Loucy (cell line): ENCODE results near the gene SERF2.
"Not testable (repeated sequence)": the region's sequence is repeated elsewhere in the genome, so short reads cannot be mapped to it uniquely, and the experiment has no call there.

ENCODE experiments used
- H2AFZ ChIP-seq: fragments of 200-600 bp; sonication (generic); 2 replicates; pipeline ENCODE4 v1.6.0; 2016; ENCODE audit warnings: antibody characterized with exemption, mild to moderate bottlenecking, low read length, moderate library complexity
- H3F3A ChIP-seq: fragments of 200-600 bp; 2 replicates; pipeline ENCODE4 v1.6.0; 2016; ENCODE audit warnings: antibody characterized with exemption, low read depth, mild to moderate bottlenecking
- H3K27me3 ChIP-seq: fragments of 200-600 bp; sonication (generic); 2 replicates; pipeline ENCODE4 v1.6.1; 2014; ENCODE audit warnings: low read length, mild to moderate bottlenecking; ENCODE audit not compliant: insufficient read depth, poor library complexity, severe bottlenecking
- H3K36me3 ChIP-seq: fragments of 200-600 bp; sonication (generic); 2 replicates; pipeline ENCODE4 v1.6.1; 2016; ENCODE audit warnings: low read length; ENCODE audit not compliant: insufficient read depth
- H3K4me1 ChIP-seq: fragments of 200-600 bp; sonication (generic); 2 replicates; pipeline ENCODE4 v1.5.1; 2014; ENCODE audit warnings: low read length, mild to moderate bottlenecking; ENCODE audit not compliant: insufficient read depth, poor library complexity, severe bottlenecking
- H3K4me2 ChIP-seq: fragments of 200-600 bp; sonication (generic); 2 replicates; pipeline ENCODE4 v1.6.0; 2014; ENCODE audit warnings: antibody characterized with exemption, low read length, low read depth, mild to moderate bottlenecking; ENCODE audit not compliant: poor library complexity, severe bottlenecking
- H3K4me3 ChIP-seq: fragments of 200-600 bp; sonication (generic); 2 replicates; pipeline ENCODE4 v1.5.1; 2014; ENCODE audit warnings: low read length, mild to moderate bottlenecking, mixed read lengths; ENCODE audit not compliant: poor library complexity, severe bottlenecking
- H3K79me2 ChIP-seq: fragments of 200-600 bp; sonication (generic); 2 replicates; pipeline ENCODE4 v1.6.1; 2014; ENCODE audit warnings: low read length; ENCODE audit not compliant: insufficient read depth
- H3K9ac ChIP-seq: fragments of 200-600 bp; sonication (generic); 2 replicates; pipeline ENCODE4 v1.6.0; 2014; ENCODE audit warnings: mild to moderate bottlenecking, low read depth, low read length, moderate library complexity; ENCODE audit not compliant: poor library complexity, severe bottlenecking
- H3K9me2 ChIP-seq: fragments of 200-600 bp; sonication (generic); replicated peaks from 2 replicates; pipeline ENCODE4 v1.6.1; 2016; ENCODE audit warnings: low read depth, low read length, mixed read lengths
- H3K9me3 ChIP-seq: fragments of 200-600 bp; sonication (generic); 2 replicates; pipeline ENCODE4 v1.6.1; 2014; ENCODE audit warnings: mild to moderate bottlenecking, antibody characterized with exemption, low read length, low read depth; ENCODE audit not compliant: insufficient read depth
- H4K20me1 ChIP-seq: fragments of 200-600 bp; sonication (generic); 2 replicates; pipeline ENCODE4 v1.6.0; 2014; ENCODE audit warnings: antibody characterized with exemption, low read length, mild to moderate bottlenecking; ENCODE audit not compliant: insufficient read depth, poor library complexity, severe bottlenecking
- EZH2phosphoT487 ChIP-seq: fragments of 200-600 bp; IDR thresholded peaks from 2 replicates; pipeline ENCODE4 v1.6.1; 2018; ENCODE audit warnings: antibody characterized with exemption, mild to moderate bottlenecking, moderate library complexity, borderline replicate concordance
- TF ChIP-seq, protein P1 (sequence below): fragments of 200-600 bp; sonication (generic); conservative IDR thresholded peaks from 2 replicates; pipeline ENCODE4 v1.5.1; 2014; ENCODE audit warnings: mild to moderate bottlenecking, antibody characterized with exemption, low read length

SERF2 gene

DNA sequence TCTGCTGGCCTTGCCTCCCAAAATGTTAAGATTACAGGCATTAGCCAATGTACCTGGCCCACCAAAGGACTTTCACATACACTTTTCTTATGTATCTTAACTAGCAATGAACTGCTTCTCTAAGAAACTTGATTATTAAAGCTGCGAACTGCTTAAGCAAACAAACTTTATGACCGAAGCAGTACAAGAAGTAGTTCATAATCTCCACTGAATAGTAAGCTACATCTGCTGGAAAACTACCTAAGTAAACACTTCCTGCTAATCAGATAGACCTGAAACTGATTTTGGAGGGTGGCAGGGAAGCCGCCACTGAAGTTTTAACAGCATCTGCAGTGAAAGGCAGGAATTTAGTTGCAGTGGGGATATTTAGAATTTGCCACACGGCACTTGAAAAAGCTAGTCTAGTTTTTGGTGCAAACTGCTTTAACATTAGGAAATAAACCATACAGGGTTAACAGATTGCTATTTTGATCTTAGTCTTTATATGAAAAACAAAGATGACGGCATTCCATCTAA, 16.4 kb downstream of the SERF2 start:
- Histone ChIP-seq H3K79me2 (no peaks in the 10 kb centered on the region), H3K9me3 (no peaks in the 10 kb centered on the region), H3K36me3 (peaks cover 86% of the 10 kb centered on the region; the same call in 1 of the 2 replicates), H3K27me3 (no peaks in the 10 kb centered on the region), H3F3A (peaks cover 2% of the 10 kb centered on the region; the same call in 1 of the 2 replicates), H3K9ac (no peak overlapping the region), H3K4me3 (no peak overlapping the region), H3K4me2 (no peak overlapping the region), H3K4me1 (no peaks in the 10 kb centered on the region), H3K9me2 (no peaks in the 10 kb centered on the region), H2AFZ (no peak overlapping the region), H4K20me1 (no peaks in the 10 kb centered on the region)
- TF ChIP-seq, protein P1, sequence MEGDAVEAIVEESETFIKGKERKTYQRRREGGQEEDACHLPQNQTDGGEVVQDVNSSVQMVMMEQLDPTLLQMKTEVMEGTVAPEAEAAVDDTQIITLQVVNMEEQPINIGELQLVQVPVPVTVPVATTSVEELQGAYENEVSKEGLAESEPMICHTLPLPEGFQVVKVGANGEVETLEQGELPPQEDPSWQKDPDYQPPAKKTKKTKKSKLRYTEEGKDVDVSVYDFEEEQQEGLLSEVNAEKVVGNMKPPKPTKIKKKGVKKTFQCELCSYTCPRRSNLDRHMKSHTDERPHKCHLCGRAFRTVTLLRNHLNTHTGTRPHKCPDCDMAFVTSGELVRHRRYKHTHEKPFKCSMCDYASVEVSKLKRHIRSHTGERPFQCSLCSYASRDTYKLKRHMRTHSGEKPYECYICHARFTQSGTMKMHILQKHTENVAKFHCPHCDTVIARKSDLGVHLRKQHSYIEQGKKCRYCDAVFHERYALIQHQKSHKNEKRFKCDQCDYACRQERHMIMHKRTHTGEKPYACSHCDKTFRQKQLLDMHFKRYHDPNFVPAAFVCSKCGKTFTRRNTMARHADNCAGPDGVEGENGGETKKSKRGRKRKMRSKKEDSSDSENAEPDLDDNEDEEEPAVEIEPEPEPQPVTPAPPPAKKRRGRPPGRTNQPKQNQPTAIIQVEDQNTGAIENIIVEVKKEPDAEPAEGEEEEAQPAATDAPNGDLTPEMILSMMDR = no peak
- no peak for TF ChIP-seq EZH2phosphoT487

DNA sequence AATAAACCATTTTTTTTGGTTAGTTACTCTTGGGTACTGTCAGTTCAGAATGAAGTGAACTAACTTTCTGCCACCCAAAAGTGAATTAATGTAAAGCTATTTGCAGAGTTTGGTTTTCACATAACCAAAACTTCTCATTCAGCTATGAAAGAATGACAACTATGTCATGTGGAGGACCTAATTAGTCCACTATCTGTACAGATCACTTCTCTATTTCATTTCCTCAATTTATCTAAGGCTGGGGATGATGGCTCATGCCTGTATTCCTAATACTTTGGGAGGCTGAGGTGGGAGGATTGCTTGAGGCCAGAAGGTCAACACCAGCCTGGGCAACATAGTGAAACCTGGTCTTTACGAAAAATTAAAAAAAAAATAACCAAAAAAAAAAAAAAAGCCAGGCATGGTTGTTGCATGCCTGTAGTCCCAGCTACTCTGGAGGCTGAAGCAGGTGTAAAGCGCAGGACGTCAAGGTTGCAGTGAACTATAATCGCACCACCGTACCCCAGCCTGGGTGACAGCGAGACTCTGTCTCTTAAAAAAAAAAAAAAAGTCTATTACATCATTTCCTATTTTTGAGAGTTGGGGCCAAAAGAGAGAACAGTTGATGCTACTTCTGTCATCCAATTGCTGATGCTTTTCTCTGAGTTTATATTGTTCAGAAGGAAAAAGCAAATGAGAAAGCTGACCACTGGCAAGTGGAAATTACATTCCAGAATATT, 17.0 kb downstream of the SERF2 start:
- Histone ChIP-seq H3K79me2 (no peaks in the 10 kb centered on the region), H4K20me1 (no peaks in the 10 kb centered on the region), H3K9me3 (no peaks in the 10 kb centered on the region), H3K36me3 (peaks cover 89% of the 10 kb centered on the region), H3K4me2 (no peak overlapping the region), H3K4me3 (no peak overlapping the region), H3K27me3 (no peaks in the 10 kb centered on the region), H3F3A (peaks cover under 1% of the 10 kb centered on the region; the same call in 1 of the 2 replicates), H3K9ac (no peak overlapping the region), H3K9me2 (no peaks in the 10 kb centered on the region), H2AFZ (no peak overlapping the region), H3K4me1 (no peaks in the 10 kb centered on the region)
- TF ChIP-seq EZH2phosphoT487 = no peak
- TF ChIP-seq, protein P1 = no peak

DNA sequence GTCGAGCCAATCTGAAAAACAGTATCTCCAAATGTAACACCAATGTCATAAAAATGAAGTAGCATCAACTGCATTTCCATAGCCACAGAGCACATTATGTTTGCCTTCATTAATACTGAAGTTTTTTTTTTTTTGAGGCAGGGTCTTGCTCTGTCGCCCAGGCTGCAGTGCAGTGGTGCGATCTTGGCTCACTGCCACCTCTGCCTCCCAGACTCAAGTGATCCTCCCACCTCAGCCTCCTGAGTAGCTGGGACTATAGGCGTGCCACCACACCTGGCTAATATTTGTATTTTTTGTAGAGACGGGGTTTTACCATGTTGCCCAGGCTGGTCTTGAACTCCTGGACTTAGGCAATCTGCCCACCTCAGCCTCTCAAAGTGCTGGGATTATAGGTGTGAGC, 22.9 kb downstream of the SERF2 start:
- Histone ChIP-seq H3K36me3 (peaks cover 69% of the 10 kb centered on the region), H3K79me2 (peaks cover 27% of the 10 kb centered on the region)
- not testable (repeated sequence) for H3K9ac ChIP-seq, H3K27me3 ChIP-seq, H3K4me2 ChIP-seq, H3K4me1 ChIP-seq, H2AFZ ChIP-seq, H3K9me2 ChIP-seq, H3K9me3 ChIP-seq, H3K4me3 ChIP-seq, H4K20me1 ChIP-seq, H3F3A ChIP-seq

DNA sequence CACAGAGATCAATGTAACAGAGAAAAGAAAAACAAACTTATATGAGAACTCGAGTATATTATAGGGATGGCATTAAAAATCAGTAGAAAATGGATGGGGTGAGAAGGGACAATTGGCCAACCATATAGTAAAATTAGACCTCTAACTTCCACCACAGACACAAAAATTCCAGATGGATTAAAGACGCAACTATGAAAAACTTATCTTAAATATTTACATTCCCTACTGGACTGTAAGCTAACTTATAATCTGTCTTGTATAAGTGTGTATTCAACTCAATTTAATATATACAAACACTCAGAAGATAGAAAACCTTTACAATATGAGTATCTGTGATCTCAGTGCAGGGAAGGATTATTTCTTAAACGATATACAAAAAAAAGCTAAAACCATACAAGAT, 29.4 kb downstream of the SERF2 start:
- peaks cover 78% of the 10 kb centered on the region for H3K79me2 ChIP-seq
- H3K4me2 ChIP-seq = peak overlapping the region; percentile 56
- no peaks in the 10 kb centered on the region for H3K27me3 ChIP-seq
- H3K36me3 ChIP-seq = peaks cover 14% of the 10 kb centered on the region; the same call in 1 of the 2 replicates
- peaks cover 27% of the 10 kb centered on the region for H4K20me1 ChIP-seq
- H3K9ac ChIP-seq = peak overlapping the region; percentile 64
- H3K9me3 ChIP-seq = no peaks in the 10 kb centered on the region
- peak overlapping the region; percentile 55 for H3K4me3 ChIP-seq
- no peaks in the 10 kb centered on the region for H3F3A ChIP-seq
- no peak overlapping the region for H2AFZ ChIP-seq
- no peak for TF ChIP-seq EZH2phosphoT487
- TF ChIP-seq, protein P1 = no peak
- H3K4me1 ChIP-seq = peaks cover 41% of the 10 kb centered on the region
- no peaks in the 10 kb centered on the region for H3K9me2 ChIP-seq
